PC-9 (cell line): Measurements from ENCODE around the gene MTFMT.

Source experiments
- EZH2 ChIP-seq: fragments of 200-600 bp; sonication (generic); IDR thresholded peaks from 2 replicates; pipeline ENCODE4 v1.8.0; 2017; ENCODE audit warnings: antibody characterized with exemption, low read depth
- TF ChIP-seq, protein P1 (sequence below): fragments of 200-600 bp; sonication (generic); conservative IDR thresholded peaks from 2 replicates; pipeline ENCODE4 v1.6.1; 2017; ENCODE audit warnings: mixed run types, antibody characterized with exemption, mild to moderate bottlenecking, moderate library complexity

DNA sequence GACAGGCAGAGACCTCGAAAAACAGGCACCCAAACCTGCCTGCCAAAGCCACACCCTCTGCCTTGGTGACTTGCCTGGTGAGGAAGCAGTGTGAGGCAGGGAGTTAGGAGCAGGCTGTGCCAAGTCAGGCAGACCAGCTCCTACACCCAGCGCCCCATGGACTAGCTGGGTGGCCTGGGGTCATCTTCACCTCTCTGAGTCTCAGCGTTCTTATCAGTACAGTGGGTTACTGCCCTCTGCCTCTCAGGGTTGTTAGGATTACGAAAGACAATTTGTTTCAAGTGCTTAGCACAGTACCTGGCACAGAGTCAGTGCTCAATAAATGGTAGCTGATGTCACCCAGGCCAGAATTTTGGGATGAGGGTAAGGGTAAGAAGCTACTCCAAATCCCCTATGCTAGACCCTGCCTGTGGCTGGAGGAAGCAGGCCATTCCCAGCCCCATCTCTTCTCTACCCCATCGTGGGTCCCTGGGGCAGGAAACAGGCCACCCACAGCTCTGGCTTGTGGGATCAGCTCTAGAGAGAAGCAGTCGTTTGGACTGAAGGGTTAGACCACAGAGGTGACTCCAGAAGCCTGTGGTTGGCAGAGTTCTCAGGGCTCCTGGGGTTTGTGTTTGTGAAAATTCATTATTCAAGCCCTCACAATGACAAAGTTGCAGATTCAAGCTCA, 25.9 kb upstream of the MTFMT start:
- no peak for TF ChIP-seq EZH2
- TF ChIP-seq, protein P1, sequence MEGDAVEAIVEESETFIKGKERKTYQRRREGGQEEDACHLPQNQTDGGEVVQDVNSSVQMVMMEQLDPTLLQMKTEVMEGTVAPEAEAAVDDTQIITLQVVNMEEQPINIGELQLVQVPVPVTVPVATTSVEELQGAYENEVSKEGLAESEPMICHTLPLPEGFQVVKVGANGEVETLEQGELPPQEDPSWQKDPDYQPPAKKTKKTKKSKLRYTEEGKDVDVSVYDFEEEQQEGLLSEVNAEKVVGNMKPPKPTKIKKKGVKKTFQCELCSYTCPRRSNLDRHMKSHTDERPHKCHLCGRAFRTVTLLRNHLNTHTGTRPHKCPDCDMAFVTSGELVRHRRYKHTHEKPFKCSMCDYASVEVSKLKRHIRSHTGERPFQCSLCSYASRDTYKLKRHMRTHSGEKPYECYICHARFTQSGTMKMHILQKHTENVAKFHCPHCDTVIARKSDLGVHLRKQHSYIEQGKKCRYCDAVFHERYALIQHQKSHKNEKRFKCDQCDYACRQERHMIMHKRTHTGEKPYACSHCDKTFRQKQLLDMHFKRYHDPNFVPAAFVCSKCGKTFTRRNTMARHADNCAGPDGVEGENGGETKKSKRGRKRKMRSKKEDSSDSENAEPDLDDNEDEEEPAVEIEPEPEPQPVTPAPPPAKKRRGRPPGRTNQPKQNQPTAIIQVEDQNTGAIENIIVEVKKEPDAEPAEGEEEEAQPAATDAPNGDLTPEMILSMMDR = no peak
